SK-N-SH (cell line): ENCODE data around the gene DNAJC9. TPM values are rescaled to one million over a fixed set of nuclear protein-coding genes. Genes with fewer than 3 reads are reported as not detected.

Experiments
- CTCF ChIA-PET: fragments of 300-600, 350-600 bp; formaldehyde crosslinking; extraction: SDS; loops from one replicate; lab custom pipeline; 2021; lab: Yijun Ruan, JAX
- POLR2A ChIA-PET: fragments of 350-600 bp; sonication (Branson Sonifier 250); formaldehyde crosslinking; extraction: SDS; loops from one replicate; lab custom pipeline; 2020; ENCODE audit warnings: antibody characterized with exemption, inconsistent platforms; lab: Yijun Ruan, JAX
- DNase-seq: peaks from one replicate; pipeline ENCODE4 v3.0.0; 2012
- H2AFZ ChIP-seq: fragments of 200-600 bp; sonication (generic); 2 replicates; pipeline ENCODE4 v1.8.1; 2016; ENCODE audit warnings: antibody characterized with exemption, mild to moderate bottlenecking, low read depth
- H3F3A ChIP-seq: fragments of 200-600 bp; sonication (generic); replicated peaks from 2 replicates; pipeline ENCODE3; 2016; ENCODE audit warnings: antibody characterized with exemption, mild to moderate bottlenecking; ENCODE audit not compliant: insufficient read depth
- H3K27ac ChIP-seq, 2 experiments: fragments of 200-500 bp in 1 of 2; fragments of 200-600 bp in 1 of 2; sonication (Bioruptor generic) in 1 of 2; sonication (generic), shearing (Covaris generic) in 1 of 2; 2 replicates each; pipeline versions ENCODE4 v1.5.1 to v1.6.1; 2014 to 2016; ENCODE audit warnings: low read depth in 2 of 2, inconsistent platforms in 1 of 2, low read length in 1 of 2, mild to moderate bottlenecking in 1 of 2, mixed read lengths in 1 of 2
- H3K27me3 ChIP-seq: fragments of 200-600 bp; sonication (generic), shearing (Covaris generic); 2 replicates; pipeline ENCODE4 v1.6.1; 2016; ENCODE audit warnings: mixed run types; ENCODE audit not compliant: insufficient read depth
- H3K36me3 ChIP-seq, 2 experiments: fragments of 200-500 bp in 1 of 2; fragments of 200-600 bp in 1 of 2; sonication (Bioruptor generic) in 1 of 2; sonication (generic) in 1 of 2; replicated peaks in 1 of 2; 2 replicates each; pipeline versions ENCODE3 to v1.5.1; 2014 to 2016; ENCODE audit warnings: low read length in 1 of 2, mild to moderate bottlenecking in 1 of 2; ENCODE audit not compliant: insufficient read depth in 2 of 2, control insufficient read depth in 1 of 2
- H3K4me1 ChIP-seq, 2 experiments: fragments of 200-500 bp in 1 of 2; fragments of 200-600 bp in 1 of 2; sonication (Bioruptor generic) in 1 of 2; sonication (generic), shearing (Covaris generic) in 1 of 2; 2 replicates each; pipeline versions ENCODE4 v1.5.1 to v1.6.1; 2014 to 2016; ENCODE audit warnings: low read depth in 1 of 2, low read length in 1 of 2, mixed run types in 1 of 2; ENCODE audit not compliant: insufficient read depth in 2 of 2, control insufficient read depth in 1 of 2
- H3K4me2 ChIP-seq: fragments of 200-600 bp; sonication (generic), shearing (Covaris generic); 2 replicates; pipeline ENCODE4 v1.6.1; 2017; ENCODE audit warnings: mixed run types
- H3K4me3 ChIP-seq, 2 experiments: fragments of 200-500 bp in 1 of 2; fragments of 200-600 bp in 1 of 2; sonication (Bioruptor generic) in 1 of 2; sonication (generic), shearing (Covaris generic) in 1 of 2; 2 replicates each; pipeline versions ENCODE4 v1.5.1 to v1.8.1; 2014 to 2016; ENCODE audit warnings: low read depth in 2 of 2, inconsistent platforms in 1 of 2, low read length in 1 of 2, mild to moderate bottlenecking in 1 of 2, mixed read lengths in 1 of 2, moderate library complexity in 1 of 2
- H3K79me2 ChIP-seq: fragments of 200-600 bp; sonication (generic); 2 replicates; pipeline ENCODE4 v1.8.1; 2017; ENCODE audit warnings: mild to moderate bottlenecking; ENCODE audit not compliant: insufficient read depth
- H3K9ac ChIP-seq: fragments of 200-600 bp; sonication (generic); 2 replicates; pipeline ENCODE4 v1.6.1; 2017; ENCODE audit warnings: mixed run types
- H3K9me2 ChIP-seq: fragments of 200-600 bp; sonication (generic); 2 replicates; pipeline ENCODE4 v1.6.1; 2017; ENCODE audit warnings: mixed run types
- H3K9me3 ChIP-seq: fragments of 200-600 bp; sonication (generic); 2 replicates; pipeline ENCODE4 v1.6.1; 2017; ENCODE audit warnings: mixed run types, mild to moderate bottlenecking, moderate library complexity
- H4K20me1 ChIP-seq: fragments of 200-600 bp; sonication (generic); 2 replicates; pipeline ENCODE4 v1.6.1; 2017; ENCODE audit warnings: mild to moderate bottlenecking, mixed run types; ENCODE audit not compliant: insufficient read depth
- EZH2phosphoT487 ChIP-seq: fragments of 200-600 bp; sonication (generic); IDR thresholded peaks from 2 replicates; pipeline ENCODE4 v1.6.1; 2017; ENCODE audit warnings: low read depth, mixed run types, mild to moderate bottlenecking, antibody characterized with exemption, moderate library complexity, borderline replicate concordance
- FOXJ3 ChIP-seq: sonication (generic); formaldehyde crosslinking; IDR thresholded peaks from 2 replicates; pipeline ENCODE4 v1.5.1; 2020; ENCODE audit warnings: mild to moderate bottlenecking, missing genetic modification reagents
- GATA2 ChIP-seq: sonication (generic); formaldehyde crosslinking; IDR thresholded peaks from 2 replicates; pipeline ENCODE4 v1.5.0; 2020; ENCODE audit warnings: mild to moderate bottlenecking, missing genetic modification reagents
- JUND ChIP-seq: IDR thresholded peaks from 2 replicates; pipeline ENCODE4 v1.4.0; 2012
- NFIC ChIP-seq: IDR thresholded peaks from 2 replicates; pipeline ENCODE4 v1.4.0; 2012; ENCODE audit warnings: borderline replicate concordance
- POLR2AphosphoS5 ChIP-seq: IDR thresholded peaks from 2 replicates; pipeline ENCODE4 v1.6.1; 2012; ENCODE audit warnings: low read depth, low read length
- RAD21 ChIP-seq: IDR thresholded peaks from 2 replicates; pipeline ENCODE4 v1.6.1; 2012; ENCODE audit warnings: mild to moderate bottlenecking, low read length
- RFX5 ChIP-seq: IDR thresholded peaks from 2 replicates; pipeline ENCODE4 v1.6.1; 2012; ENCODE audit warnings: mild to moderate bottlenecking, improper control_type of control experiment, low read length
- SIN3A ChIP-seq: IDR thresholded peaks from 2 replicates; pipeline ENCODE4 v1.6.1; 2012; ENCODE audit warnings: low read depth, mild to moderate bottlenecking, low read length, moderate library complexity, borderline replicate concordance
- SMC3 ChIP-seq: IDR thresholded peaks from 2 replicates; pipeline ENCODE4 v1.6.1; 2012; ENCODE audit warnings: low read depth, low read length, improper control_type of control experiment
- TAF1 ChIP-seq: IDR thresholded peaks from 2 replicates; pipeline ENCODE4 v1.6.1; 2012; ENCODE audit warnings: low read depth, mild to moderate bottlenecking, low read length, moderate library complexity, borderline replicate concordance
- TCF12 ChIP-seq: IDR thresholded peaks from 2 replicates; pipeline ENCODE4 v1.4.0; 2012
- WGBS: methylation state at CpG from one replicate; pipeline ENCODE4 v1.1.6; 2017; ENCODE audit warnings: low lambda C conversion rate; 5-methylcytosine and 5-hydroxymethylcytosine counted together
- polyA plus RNA-seq, 3 experiments: library from polyadenylated mRNA; depleted of rRNA; stranded (reverse); fragments of >200 nt; gene quantifications; 2 replicates each; pipeline ENCODE4 v1.2.3, GENCODE V29; 2012
- TF ChIP-seq, protein P1 (sequence below): IDR thresholded peaks from 2 replicates; pipeline ENCODE4 v1.4.0; 2012; ENCODE audit warnings: low read depth, borderline replicate concordance
- TF ChIP-seq, protein P2 (sequence below): IDR thresholded peaks from 2 replicates; pipeline ENCODE4 v1.4.0; 2012; ENCODE audit warnings: low read depth
- TF ChIP-seq, protein P3 (sequence below): IDR thresholded peaks from 2 replicates; pipeline ENCODE4 v1.6.1; 2012; ENCODE audit warnings: mild to moderate bottlenecking, low read depth, low read length, moderate library complexity
- TF ChIP-seq, protein P4 (sequence below): fragments of 150-350 bp; IDR thresholded peaks from 2 replicates; pipeline ENCODE4 v1.6.1; 2016; ENCODE audit warnings: mild to moderate bottlenecking, low read depth, low read length
- TF ChIP-seq, protein P5 (sequence below): IDR thresholded peaks from 2 replicates; pipeline ENCODE4 v1.4.0; 2012; ENCODE audit warnings: low read depth, borderline replicate concordance
- TF ChIP-seq, protein P6 (sequence below): fragments of 200-600 bp; sonication (generic); IDR thresholded peaks from 2 replicates; pipeline ENCODE4 v1.6.1; 2017; ENCODE audit warnings: antibody characterized with exemption, mild to moderate bottlenecking, moderate library complexity
- TF ChIP-seq, protein P7 (sequence below): fragments of 150-350 bp; IDR thresholded peaks from 2 replicates; pipeline ENCODE4 v1.6.1; 2017; ENCODE audit warnings: antibody characterized with exemption, low read length, low read depth, borderline replicate concordance

The DNAJC9 gene
- polyA plus RNA-seq, 1 of the 3 experiments (the other 2 are of a cell fraction) = 23.9 TPM

DNA sequence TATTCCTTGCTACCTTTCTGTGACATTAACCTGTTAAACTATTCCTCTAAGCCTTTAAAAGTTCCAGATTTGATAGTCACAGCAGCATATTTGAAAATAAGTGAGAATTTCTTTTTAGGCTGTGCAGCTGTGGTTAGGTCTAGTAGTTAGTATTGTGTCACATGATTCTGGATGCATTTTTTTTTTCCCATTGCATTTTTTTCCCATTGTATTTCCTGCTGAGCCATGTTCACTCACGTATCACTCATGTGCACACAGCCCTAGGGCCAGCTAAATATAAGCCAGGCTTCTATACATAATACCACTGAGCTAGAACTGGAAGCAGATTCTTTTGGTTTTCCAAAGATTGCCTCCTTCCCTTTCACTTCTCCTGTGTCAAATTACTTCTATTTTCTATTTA is 37.4 kb downstream of the DNAJC9 start:
- Histone ChIP-seq H3K9me2 (no peaks in the 10 kb centered on the region), H3K36me3 (peaks cover 2 to 18% of the 10 kb centered on the region in 2 experiments), H3K4me3 (no peak overlapping the region), H3K4me1 (no peaks in the 10 kb centered on the region), H3K27ac (no peak overlapping the region), H2AFZ (no peak overlapping the region), H3K9ac (no peak overlapping the region), H3K4me2 (no peak overlapping the region), H4K20me1 (no peaks in the 10 kb centered on the region), H3K9me3 (no peaks in the 10 kb centered on the region), H3F3A (no peaks in the 10 kb centered on the region), H3K79me2 (no peaks in the 10 kb centered on the region), H3K27me3 (no peaks in the 10 kb centered on the region)
- WGBS = 77% methylated on average over 1 of the region's 1 CpG
- ChIA-PET CTCF (interaction anchor here (1.2 kb wide), 1 partner anchor 51 kb away, joined by 3 read pairs; no protein-coding TSS in a partner anchor), POLR2A (no interaction called here)
- DNase-seq = no peak
- TF ChIP-seq, protein P1, sequence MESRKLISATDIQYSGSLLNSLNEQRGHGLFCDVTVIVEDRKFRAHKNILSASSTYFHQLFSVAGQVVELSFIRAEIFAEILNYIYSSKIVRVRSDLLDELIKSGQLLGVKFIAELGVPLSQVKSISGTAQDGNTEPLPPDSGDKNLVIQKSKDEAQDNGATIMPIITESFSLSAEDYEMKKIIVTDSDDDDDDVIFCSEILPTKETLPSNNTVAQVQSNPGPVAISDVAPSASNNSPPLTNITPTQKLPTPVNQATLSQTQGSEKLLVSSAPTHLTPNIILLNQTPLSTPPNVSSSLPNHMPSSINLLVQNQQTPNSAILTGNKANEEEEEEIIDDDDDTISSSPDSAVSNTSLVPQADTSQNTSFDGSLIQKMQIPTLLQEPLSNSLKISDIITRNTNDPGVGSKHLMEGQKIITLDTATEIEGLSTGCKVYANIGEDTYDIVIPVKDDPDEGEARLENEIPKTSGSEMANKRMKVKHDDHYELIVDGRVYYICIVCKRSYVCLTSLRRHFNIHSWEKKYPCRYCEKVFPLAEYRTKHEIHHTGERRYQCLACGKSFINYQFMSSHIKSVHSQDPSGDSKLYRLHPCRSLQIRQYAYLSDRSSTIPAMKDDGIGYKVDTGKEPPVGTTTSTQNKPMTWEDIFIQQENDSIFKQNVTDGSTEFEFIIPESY = no peak
- TF ChIP-seq RFX5 (no peak), NFIC (no peak), RAD21 (no peak), EZH2phosphoT487 (no peak), JUND (no peak), SIN3A (no peak), TAF1 (no peak), TCF12 (no peak), FOXJ3 (CRISPR knock-in tag) (no peak), GATA2 (no peak), POLR2AphosphoS5 (no peak), SMC3 (no peak)
- TF ChIP-seq, protein P2, sequence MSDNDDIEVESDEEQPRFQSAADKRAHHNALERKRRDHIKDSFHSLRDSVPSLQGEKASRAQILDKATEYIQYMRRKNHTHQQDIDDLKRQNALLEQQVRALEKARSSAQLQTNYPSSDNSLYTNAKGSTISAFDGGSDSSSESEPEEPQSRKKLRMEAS = no peak
- TF ChIP-seq, protein P3, sequence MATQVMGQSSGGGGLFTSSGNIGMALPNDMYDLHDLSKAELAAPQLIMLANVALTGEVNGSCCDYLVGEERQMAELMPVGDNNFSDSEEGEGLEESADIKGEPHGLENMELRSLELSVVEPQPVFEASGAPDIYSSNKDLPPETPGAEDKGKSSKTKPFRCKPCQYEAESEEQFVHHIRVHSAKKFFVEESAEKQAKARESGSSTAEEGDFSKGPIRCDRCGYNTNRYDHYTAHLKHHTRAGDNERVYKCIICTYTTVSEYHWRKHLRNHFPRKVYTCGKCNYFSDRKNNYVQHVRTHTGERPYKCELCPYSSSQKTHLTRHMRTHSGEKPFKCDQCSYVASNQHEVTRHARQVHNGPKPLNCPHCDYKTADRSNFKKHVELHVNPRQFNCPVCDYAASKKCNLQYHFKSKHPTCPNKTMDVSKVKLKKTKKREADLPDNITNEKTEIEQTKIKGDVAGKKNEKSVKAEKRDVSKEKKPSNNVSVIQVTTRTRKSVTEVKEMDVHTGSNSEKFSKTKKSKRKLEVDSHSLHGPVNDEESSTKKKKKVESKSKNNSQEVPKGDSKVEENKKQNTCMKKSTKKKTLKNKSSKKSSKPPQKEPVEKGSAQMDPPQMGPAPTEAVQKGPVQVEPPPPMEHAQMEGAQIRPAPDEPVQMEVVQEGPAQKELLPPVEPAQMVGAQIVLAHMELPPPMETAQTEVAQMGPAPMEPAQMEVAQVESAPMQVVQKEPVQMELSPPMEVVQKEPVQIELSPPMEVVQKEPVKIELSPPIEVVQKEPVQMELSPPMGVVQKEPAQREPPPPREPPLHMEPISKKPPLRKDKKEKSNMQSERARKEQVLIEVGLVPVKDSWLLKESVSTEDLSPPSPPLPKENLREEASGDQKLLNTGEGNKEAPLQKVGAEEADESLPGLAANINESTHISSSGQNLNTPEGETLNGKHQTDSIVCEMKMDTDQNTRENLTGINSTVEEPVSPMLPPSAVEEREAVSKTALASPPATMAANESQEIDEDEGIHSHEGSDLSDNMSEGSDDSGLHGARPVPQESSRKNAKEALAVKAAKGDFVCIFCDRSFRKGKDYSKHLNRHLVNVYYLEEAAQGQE = no peak
- TF ChIP-seq, protein P4, sequence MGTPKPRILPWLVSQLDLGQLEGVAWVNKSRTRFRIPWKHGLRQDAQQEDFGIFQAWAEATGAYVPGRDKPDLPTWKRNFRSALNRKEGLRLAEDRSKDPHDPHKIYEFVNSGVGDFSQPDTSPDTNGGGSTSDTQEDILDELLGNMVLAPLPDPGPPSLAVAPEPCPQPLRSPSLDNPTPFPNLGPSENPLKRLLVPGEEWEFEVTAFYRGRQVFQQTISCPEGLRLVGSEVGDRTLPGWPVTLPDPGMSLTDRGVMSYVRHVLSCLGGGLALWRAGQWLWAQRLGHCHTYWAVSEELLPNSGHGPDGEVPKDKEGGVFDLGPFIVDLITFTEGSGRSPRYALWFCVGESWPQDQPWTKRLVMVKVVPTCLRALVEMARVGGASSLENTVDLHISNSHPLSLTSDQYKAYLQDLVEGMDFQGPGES = no peak
- TF ChIP-seq, protein P5, sequence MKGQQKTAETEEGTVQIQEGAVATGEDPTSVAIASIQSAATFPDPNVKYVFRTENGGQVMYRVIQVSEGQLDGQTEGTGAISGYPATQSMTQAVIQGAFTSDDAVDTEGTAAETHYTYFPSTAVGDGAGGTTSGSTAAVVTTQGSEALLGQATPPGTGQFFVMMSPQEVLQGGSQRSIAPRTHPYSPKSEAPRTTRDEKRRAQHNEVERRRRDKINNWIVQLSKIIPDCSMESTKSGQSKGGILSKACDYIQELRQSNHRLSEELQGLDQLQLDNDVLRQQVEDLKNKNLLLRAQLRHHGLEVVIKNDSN = no peak
- TF ChIP-seq, protein P6, sequence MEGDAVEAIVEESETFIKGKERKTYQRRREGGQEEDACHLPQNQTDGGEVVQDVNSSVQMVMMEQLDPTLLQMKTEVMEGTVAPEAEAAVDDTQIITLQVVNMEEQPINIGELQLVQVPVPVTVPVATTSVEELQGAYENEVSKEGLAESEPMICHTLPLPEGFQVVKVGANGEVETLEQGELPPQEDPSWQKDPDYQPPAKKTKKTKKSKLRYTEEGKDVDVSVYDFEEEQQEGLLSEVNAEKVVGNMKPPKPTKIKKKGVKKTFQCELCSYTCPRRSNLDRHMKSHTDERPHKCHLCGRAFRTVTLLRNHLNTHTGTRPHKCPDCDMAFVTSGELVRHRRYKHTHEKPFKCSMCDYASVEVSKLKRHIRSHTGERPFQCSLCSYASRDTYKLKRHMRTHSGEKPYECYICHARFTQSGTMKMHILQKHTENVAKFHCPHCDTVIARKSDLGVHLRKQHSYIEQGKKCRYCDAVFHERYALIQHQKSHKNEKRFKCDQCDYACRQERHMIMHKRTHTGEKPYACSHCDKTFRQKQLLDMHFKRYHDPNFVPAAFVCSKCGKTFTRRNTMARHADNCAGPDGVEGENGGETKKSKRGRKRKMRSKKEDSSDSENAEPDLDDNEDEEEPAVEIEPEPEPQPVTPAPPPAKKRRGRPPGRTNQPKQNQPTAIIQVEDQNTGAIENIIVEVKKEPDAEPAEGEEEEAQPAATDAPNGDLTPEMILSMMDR = no peak
- TF ChIP-seq, protein P7, sequence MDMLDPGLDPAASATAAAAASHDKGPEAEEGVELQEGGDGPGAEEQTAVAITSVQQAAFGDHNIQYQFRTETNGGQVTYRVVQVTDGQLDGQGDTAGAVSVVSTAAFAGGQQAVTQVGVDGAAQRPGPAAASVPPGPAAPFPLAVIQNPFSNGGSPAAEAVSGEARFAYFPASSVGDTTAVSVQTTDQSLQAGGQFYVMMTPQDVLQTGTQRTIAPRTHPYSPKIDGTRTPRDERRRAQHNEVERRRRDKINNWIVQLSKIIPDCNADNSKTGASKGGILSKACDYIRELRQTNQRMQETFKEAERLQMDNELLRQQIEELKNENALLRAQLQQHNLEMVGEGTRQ = no peak
